Measurements from ENCODE around the gene ZNRF2. TPM values are rescaled to one million over a fixed set of nuclear protein-coding genes. Genes with fewer than 3 reads are reported as not detected.

ZNRF2 gene
- total RNA-seq, 4 donors from 2014 or later = 32.9 to 43.1 (median 35.4) TPM

DNA sequence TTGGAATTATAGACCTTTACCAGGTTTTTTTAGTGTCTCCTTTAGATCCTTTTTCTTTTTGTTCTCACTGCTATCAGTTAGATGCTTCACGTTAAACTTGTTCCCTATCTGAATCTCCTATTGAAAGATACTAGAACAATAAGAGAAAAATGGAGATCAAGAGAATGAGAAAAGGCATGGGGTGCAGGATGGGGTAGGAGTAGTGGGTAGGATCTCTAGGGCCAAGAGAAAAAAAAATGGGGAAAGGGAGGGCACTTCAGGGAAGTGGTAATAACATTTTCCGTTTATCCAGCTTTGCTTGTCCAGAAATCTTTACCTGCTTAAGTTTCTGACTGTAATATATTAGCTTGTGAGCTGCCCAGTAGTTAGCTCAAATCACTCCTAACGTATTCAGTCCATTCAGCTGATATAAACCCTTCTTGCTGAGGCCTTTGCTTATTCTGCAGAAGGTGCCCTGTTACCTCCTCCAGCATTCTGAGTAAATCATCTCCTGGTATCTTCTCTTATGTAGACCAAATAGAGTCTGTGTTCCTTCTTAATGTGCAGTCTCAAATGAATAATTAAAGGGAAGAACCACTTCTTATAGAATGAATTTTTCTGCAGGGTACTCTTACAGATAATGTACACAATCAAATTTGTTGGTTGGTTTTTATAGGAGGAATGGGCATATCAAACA, 69.7 kb downstream of the ZNRF2 start:
- intact Hi-C loops (cut with DNase I; ENCODE audit: low total_unique reads) = no loop called here
- TF ChIP-seq POLR2A (IDR thresholded peaks at IDR 0.05) = no peak
- TF ChIP-seq, protein P1, sequence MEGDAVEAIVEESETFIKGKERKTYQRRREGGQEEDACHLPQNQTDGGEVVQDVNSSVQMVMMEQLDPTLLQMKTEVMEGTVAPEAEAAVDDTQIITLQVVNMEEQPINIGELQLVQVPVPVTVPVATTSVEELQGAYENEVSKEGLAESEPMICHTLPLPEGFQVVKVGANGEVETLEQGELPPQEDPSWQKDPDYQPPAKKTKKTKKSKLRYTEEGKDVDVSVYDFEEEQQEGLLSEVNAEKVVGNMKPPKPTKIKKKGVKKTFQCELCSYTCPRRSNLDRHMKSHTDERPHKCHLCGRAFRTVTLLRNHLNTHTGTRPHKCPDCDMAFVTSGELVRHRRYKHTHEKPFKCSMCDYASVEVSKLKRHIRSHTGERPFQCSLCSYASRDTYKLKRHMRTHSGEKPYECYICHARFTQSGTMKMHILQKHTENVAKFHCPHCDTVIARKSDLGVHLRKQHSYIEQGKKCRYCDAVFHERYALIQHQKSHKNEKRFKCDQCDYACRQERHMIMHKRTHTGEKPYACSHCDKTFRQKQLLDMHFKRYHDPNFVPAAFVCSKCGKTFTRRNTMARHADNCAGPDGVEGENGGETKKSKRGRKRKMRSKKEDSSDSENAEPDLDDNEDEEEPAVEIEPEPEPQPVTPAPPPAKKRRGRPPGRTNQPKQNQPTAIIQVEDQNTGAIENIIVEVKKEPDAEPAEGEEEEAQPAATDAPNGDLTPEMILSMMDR (IDR thresholded peaks at IDR 0.05) = no peak
- H3K4me3 ChIP-seq (ENCODE audit: low read depth, poor library complexity, severe bottlenecking) = no peak overlapping the region
- DNase-seq (ENCODE audit: low spot score in 2 of 2) = no peak
- 88 to 96% methylated on average over 3 of the region's 3 CpGs for WGBS, 2 donors

DNA sequence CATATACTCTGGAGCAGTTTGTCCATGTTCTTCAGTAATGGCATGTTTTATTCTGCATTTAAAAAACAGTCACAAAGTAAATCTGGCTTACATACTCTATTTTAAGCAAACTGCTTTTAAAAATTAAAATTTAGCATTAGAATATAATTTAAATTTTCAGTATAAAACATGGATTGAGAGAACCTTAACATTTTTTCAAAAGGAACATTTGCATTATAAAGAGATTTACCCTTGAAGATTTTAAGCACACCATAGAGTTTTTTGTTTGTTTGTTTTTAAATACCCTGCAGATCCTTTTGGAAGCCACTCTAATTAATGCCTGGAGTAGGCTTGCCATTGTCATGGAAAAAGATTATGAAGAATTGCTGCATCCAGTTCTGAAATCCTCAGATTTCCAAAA, 70.4 kb downstream of the ZNRF2 start:
- H3K4me3 ChIP-seq (ENCODE audit: low read depth, poor library complexity, severe bottlenecking) = no peak overlapping the region
- no peak for TF ChIP-seq POLR2A (IDR thresholded peaks at IDR 0.05)
- TF ChIP-seq, protein P1 (IDR thresholded peaks at IDR 0.05) = no peak
- DNase-seq (ENCODE audit: low spot score in 2 of 2) = no peak
- intact Hi-C loops (cut with DNase I; ENCODE audit: low total_unique reads) = no loop called here

DNA sequence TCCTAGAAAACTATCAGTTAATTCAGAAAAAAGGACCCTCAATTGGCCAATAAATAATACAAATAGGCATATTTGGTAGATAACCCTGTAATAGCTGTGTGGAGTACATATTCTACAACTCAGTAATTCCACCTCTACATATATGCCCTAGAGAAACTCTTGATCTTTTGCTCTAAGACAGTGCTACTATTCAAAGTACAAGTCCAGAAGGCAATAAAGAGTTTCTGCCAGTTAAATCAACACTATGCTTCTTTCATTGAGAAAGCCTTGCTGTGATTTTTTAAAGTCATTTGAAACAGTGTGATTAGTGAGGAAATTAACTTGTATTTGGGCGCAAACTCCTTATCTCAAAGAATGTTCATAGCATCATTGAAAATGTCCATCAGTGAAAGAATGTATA, 75.6 kb downstream of the ZNRF2 start:
- 97 to 100% methylated on average over 1 of the region's 1 CpG for WGBS, 2 donors
- intact Hi-C loops (cut with DNase I; ENCODE audit: low total_unique reads) = no loop called here

DNA sequence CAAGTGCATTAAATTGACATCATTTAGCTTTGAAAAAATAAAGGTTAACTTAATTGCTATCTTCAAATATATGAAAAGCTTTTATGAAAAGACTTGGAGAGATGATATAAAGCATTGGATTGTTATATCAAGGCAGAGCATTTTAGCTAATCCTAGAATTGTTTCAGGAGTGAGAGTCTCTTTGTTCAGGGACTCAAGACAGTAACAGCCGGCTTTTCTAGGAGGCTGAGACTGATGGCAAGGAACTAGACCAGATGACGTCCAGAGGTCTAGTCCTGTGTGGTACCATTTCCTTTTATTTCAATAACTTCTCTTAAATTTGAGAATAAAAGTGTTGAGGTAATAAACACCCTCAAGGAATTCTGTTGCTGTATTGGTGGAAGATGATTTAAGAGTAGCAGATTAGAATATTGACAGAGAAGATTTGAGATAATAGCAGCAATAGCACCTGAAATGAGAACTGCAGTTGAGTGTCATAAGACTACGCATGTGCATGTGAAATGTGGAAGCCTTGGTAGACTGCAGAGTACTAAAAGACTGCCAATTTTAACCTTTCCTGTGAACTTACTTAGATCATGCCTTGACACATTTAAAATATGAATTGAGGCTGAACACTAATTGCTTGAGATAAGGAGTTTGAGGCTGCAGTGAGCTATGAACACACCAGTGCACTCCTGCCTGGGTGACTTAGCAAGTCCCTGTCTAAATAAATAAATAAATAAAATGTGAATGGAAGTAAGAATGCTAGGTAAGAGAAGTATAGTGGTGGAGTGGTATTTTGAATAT, 79.6 kb downstream of the ZNRF2 start:
- no peak overlapping the region for H3K4me3 ChIP-seq (ENCODE audit: low read depth, poor library complexity, severe bottlenecking)
- 75 to 79% methylated on average over 3 of the region's 3 CpGs for WGBS, 2 donors
- TF ChIP-seq, protein P1 (IDR thresholded peaks at IDR 0.05) = no peak
- no peak for TF ChIP-seq POLR2A (IDR thresholded peaks at IDR 0.05)
- intact Hi-C loops (cut with DNase I; ENCODE audit: low total_unique reads) = no loop called here
- no peak for DNase-seq (ENCODE audit: low spot score in 2 of 2)

More for the DNA sequence above, 75.6 kb downstream of the ZNRF2 start:
- DNase-seq (ENCODE audit: low spot score in 2 of 2) = no peak
- TF ChIP-seq POLR2A (IDR thresholded peaks at IDR 0.05) = no peak
- TF ChIP-seq, protein P1 (IDR thresholded peaks at IDR 0.05) = no peak
- no peak overlapping the region for H3K4me3 ChIP-seq (ENCODE audit: low read depth, poor library complexity, severe bottlenecking)

DNA sequence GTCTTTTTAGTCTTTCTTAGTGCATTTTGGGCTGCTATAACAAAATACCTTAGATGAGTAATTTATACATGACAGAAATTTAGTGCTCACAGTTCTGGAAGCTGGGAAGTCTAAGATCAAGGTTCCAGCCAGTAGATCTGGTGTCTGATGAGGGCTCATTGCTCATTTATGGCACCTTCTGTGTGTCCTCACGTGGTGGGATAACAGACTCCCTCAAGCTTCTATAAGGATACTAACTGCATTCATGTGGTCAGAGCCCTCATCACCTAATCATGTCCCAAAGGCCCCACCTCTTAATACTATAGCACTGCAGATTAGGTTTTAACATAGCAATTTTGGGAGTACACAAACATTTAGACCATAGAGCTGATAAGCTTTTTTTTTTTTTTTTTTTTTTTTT, 80.4 kb downstream of the ZNRF2 start:
- DNase-seq (ENCODE audit: low spot score in 2 of 2) = no peak
- WGBS, 2 donors = 87 to 94% methylated on average over 1 of the region's 1 CpG
- H3K4me3 ChIP-seq (ENCODE audit: low read depth, poor library complexity, severe bottlenecking) = no peak overlapping the region
- TF ChIP-seq POLR2A (IDR thresholded peaks at IDR 0.05) = no peak
- TF ChIP-seq, protein P1 (IDR thresholded peaks at IDR 0.05) = no peak
- intact Hi-C loops (cut with DNase I; ENCODE audit: low total_unique reads) = no loop called here
